Neutrophil (primary cell): ENCODE data around the gene TMEM120B.
A peak's percentile ranks its signal among the peaks of the same experiment; 100 is the strongest.

Experiments
- H3K27ac ChIP-seq: fragments of 200-600 bp; sonication (generic); 2 replicates; pipeline ENCODE4 v1.5.1; 2016; ENCODE audit warnings: mild to moderate bottlenecking, moderate library complexity
- H3K27me3 ChIP-seq: fragments of 200-600 bp; sonication (generic); 2 replicates; pipeline ENCODE4 v1.6.0; 2016; ENCODE audit warnings: mild to moderate bottlenecking
- H3K36me3 ChIP-seq: fragments of 200-600 bp; sonication (generic); 2 replicates; pipeline ENCODE4 v1.5.1; 2017
- H3K4me1 ChIP-seq, 2 experiments: fragments of 200-600 bp in 1 of 2; sonication (generic) in 1 of 2; 1 replicate in 1 of 2; 2 replicates in 1 of 2; pipeline versions ENCODE4 v1.5.1 to v1.6.1; 2013 to 2016; ENCODE audit warnings: low read depth in 1 of 2, low read length in 1 of 2, mild to moderate bottlenecking in 1 of 2, moderate library complexity in 1 of 2; ENCODE audit not compliant: control insufficient read depth in 1 of 2, insufficient read depth in 1 of 2
- H3K4me3 ChIP-seq, 2 experiments: fragments of 200-600 bp in 1 of 2; sonication (generic) in 1 of 2; 1 replicate in 1 of 2; 2 replicates in 1 of 2; pipeline ENCODE4 v1.5.1; 2013 to 2016; ENCODE audit warnings: low read depth in 1 of 2, low read length in 1 of 2, mild to moderate bottlenecking in 1 of 2, moderate library complexity in 1 of 2
- H3K9me3 ChIP-seq: fragments of 200-600 bp; sonication (generic); 2 replicates; pipeline ENCODE4 v1.5.1; 2016
- TF ChIP-seq, protein P1 (sequence below): fragments of 200-600 bp; sonication (generic); IDR thresholded peaks from 2 replicates; pipeline ENCODE4 v1.5.1; 2016; ENCODE audit warnings: antibody characterized with exemption

TMEM120B gene

DNA sequence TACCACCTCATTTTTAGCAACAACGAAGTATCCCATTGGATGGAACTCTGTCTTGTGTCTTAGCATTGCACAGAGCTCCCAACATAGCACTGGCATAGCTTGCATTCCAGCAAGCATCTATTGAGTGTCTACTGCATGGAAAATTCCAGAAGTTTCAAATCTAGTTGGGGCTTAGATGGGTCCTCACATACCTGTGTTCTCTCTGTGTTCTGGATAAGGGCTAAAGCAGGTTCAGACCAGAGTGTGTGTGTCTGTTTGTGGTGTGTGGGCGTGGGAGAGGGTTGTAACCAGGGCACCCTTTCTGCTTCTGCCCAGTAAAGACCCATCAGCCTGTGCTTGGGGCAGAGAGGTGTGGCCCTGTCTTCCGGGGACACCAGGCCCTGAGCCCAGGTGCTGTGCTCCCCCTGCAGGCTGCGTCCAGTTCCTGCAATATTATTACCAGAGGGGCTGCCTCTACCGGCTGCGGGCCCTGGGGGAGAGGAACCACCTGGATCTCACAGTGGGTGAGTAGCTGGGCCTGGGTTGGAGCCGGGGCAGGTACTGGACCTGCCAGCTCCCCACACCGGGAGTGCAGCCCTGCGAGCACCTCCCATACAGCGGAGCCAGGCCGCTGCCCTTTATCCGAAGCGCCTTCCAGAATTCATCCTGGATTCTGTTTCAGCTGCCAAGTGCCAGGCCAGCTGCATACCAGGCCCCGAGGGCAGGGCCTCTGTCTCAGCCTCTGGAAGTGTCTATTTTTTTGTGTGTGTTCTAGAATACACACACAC lies 60.6 kb downstream of the TMEM120B start:
- Histone ChIP-seq H3K9me3 (no peaks in the 10 kb centered on the region), H3K4me1 (peaks cover 10 to 18% of the 10 kb centered on the region in 2 experiments), H3K27ac (peak overlapping the region; percentile 20), H3K4me3 (no peak overlapping the region), H3K36me3 (peaks cover 7% of the 10 kb centered on the region), H3K27me3 (no peaks in the 10 kb centered on the region)
- TF ChIP-seq, protein P1, sequence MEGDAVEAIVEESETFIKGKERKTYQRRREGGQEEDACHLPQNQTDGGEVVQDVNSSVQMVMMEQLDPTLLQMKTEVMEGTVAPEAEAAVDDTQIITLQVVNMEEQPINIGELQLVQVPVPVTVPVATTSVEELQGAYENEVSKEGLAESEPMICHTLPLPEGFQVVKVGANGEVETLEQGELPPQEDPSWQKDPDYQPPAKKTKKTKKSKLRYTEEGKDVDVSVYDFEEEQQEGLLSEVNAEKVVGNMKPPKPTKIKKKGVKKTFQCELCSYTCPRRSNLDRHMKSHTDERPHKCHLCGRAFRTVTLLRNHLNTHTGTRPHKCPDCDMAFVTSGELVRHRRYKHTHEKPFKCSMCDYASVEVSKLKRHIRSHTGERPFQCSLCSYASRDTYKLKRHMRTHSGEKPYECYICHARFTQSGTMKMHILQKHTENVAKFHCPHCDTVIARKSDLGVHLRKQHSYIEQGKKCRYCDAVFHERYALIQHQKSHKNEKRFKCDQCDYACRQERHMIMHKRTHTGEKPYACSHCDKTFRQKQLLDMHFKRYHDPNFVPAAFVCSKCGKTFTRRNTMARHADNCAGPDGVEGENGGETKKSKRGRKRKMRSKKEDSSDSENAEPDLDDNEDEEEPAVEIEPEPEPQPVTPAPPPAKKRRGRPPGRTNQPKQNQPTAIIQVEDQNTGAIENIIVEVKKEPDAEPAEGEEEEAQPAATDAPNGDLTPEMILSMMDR = peak; percentile 84

DNA sequence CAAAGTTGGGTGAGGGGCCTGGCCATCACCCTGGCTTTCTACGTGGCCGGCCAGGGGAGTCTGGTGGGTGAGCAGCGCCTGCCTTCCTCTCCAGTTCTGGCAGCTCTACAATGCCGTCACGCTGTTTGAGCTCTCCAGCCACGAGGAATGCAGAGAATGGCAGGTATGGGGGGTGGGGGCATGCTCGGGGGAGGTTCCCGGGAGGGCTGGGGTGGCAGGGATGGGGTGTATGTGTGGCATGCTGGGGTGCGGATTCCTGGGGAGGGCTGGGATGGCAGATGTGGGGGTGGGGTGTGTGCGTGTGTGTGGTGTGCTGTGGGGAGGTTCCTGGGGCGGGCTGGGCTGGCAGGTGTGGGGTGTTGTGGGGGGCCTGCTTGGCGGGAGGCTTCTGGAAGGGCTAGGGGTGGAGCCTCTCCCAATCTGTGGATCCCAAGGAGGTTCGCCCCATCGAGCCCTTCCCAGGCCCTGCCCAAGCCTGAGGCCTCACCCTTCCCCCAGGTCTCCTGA lies 62.5 kb downstream of the TMEM120B start:
- H3K4me3 ChIP-seq = no peak overlapping the region
- H3K36me3 ChIP-seq = peaks cover 24% of the 10 kb centered on the region
- peaks cover 10 to 18% of the 10 kb centered on the region in 2 experiments for H3K4me1 ChIP-seq
- TF ChIP-seq, protein P1 = no peak
- H3K9me3 ChIP-seq = no peaks in the 10 kb centered on the region
- no peak overlapping the region for H3K27ac ChIP-seq
- no peaks in the 10 kb centered on the region for H3K27me3 ChIP-seq

DNA sequence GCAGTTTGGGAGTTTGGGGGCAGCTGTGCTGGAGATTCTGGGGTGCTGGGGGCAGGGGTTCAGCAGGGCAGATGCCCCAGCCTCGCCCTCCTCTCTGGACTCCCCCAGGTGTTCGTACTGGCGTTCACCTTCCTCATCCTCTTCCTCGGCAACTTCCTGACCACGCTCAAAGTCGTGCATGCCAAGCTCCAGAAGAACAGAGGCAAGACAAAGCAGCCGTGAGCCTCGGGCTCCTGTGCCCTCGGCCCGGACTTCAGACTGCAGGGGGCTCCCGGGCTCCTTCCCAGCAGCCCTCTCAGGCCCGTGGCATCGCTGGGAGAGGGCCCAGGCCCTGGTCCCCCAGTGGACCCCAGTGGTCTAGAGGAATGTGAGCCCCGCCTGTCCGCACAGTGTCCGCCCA lies 62.9 kb downstream of the TMEM120B start:
- TF ChIP-seq, protein P1 = no peak
- peaks cover 29% of the 10 kb centered on the region for H3K36me3 ChIP-seq
- no peaks in the 10 kb centered on the region for H3K27me3 ChIP-seq
- peak overlapping the region; percentile 41 for H3K27ac ChIP-seq
- no peak overlapping the region for H3K4me3 ChIP-seq
- no peaks in the 10 kb centered on the region for H3K9me3 ChIP-seq
- peaks cover 10 to 18% of the 10 kb centered on the region in 2 experiments for H3K4me1 ChIP-seq

DNA sequence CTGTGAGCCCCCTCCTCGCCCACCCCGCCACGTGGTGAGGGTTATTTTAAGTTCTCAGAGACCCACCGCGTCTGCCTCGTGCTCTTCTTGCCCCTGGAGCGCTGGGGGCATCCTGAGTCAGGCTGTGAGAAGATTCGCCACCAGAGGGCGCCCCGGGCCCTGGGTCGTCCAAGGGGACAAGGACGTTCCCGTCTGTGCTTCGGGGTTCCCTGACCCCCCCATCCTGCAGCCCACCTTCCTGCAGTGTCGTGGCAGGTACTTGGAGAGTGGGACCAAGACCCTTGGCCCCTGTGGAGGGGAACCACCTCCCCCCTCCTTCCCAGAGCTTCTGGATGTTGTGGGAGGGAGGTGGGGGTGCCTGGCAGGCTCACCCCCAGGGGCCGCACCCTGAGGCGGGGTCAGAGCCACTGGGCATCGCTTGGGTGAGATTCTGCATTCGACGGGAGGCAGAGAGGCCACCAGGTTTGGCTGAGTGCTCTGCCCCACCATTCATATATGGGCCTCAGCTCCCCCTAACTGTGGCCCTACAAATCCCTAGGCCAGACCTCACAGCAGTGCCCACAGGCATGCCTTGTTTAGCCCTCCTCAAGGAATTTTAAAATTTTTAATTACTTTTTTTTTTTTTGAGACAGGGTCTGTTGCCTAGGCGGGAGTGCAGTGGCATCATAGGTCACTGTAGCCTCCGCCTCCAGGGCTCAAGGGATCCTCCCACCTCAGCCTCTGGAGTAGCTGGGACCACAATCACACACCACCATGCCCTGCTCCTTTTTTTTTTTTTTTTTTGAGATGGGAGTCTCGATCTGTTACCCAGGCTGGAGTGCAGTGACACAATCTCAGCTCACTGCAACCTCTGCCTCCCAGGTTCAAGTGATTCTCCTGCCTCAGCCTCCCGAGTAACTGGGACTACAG lies 63.9 kb downstream of the TMEM120B start:
- peak overlapping the region in 1 of 2 experiments; percentile 28 for H3K4me3 ChIP-seq
- peak overlapping the region; percentile 41 for H3K27ac ChIP-seq

More for the DNA sequence above, 63.9 kb downstream of the TMEM120B start:
- no peaks in the 10 kb centered on the region for H3K9me3 ChIP-seq
- TF ChIP-seq, protein P1 = peak; percentile 92
- H3K36me3 ChIP-seq = peaks cover 38% of the 10 kb centered on the region
- peaks cover 10 to 19% of the 10 kb centered on the region in 2 experiments for H3K4me1 ChIP-seq
- H3K27me3 ChIP-seq = no peaks in the 10 kb centered on the region
